Thyroid gland (tissue), 4 donors: ENCODE results near the gene ICE2.

Experiments
- POLR2A ChIP-seq, 2 donors: fragments of 450-650 bp; IDR thresholded peaks; one replicate each; pipeline ENCODE4 v1.6.1; 2017; ENCODE audit warnings: antibody characterized with exemption in 2 of 2, mild to moderate bottlenecking in 2 of 2, moderate library complexity in 1 of 2
- TF ChIP-seq, protein P1 (sequence below), 6 experiments: fragments of 200-600 bp in 3 of 6; fragments of 450-650 bp in 3 of 6; sonication (generic) in 3 of 6; IDR thresholded peaks; one replicate each; pipeline ENCODE4 v1.5.1; 2016 to 2019; ENCODE audit warnings: antibody characterized with exemption in 6 of 6, mild to moderate bottlenecking in 2 of 6, inconsistent platforms in 1 of 6, moderate library complexity in 1 of 6

DNA sequence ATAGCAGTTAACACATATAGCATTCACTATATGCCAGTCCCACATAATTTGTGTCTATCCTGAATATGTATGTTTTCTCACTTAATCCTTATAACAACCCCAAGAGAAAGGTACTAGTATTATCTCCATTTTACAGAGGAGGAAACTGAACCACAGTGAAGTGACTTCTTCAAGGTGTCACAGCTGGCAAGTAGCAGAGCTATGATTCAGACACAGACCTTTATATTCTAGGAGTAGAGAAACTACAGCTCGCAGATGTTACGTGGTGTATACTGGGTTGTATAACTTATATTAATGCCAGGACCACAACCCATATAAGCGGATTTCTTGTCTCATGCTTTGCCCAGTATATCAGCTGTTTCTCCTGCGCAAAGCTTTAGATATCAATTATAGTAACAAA is 29.5 kb upstream of the ICE2 start:
- TF ChIP-seq, protein P1, sequence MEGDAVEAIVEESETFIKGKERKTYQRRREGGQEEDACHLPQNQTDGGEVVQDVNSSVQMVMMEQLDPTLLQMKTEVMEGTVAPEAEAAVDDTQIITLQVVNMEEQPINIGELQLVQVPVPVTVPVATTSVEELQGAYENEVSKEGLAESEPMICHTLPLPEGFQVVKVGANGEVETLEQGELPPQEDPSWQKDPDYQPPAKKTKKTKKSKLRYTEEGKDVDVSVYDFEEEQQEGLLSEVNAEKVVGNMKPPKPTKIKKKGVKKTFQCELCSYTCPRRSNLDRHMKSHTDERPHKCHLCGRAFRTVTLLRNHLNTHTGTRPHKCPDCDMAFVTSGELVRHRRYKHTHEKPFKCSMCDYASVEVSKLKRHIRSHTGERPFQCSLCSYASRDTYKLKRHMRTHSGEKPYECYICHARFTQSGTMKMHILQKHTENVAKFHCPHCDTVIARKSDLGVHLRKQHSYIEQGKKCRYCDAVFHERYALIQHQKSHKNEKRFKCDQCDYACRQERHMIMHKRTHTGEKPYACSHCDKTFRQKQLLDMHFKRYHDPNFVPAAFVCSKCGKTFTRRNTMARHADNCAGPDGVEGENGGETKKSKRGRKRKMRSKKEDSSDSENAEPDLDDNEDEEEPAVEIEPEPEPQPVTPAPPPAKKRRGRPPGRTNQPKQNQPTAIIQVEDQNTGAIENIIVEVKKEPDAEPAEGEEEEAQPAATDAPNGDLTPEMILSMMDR (IDR thresholded peaks at IDR 0.05), result no peak
- no peak for TF ChIP-seq POLR2A (IDR thresholded peaks at IDR 0.05)
